Stimulated activated CD8-positive, alpha-beta memory T cell treated with anti-CD3 and anti-CD28 coated beads, Interleukin-7, amount 100 ng/mL, for 1 hour (primary cell): ENCODE data around the gene MAPK4.
"Not testable (repeated sequence)": the region's sequence is repeated elsewhere in the genome, so short reads cannot be mapped to it uniquely, and the experiment has no call there.

Source experiments
- DNase-seq, 2 donors: peaks; one replicate each; pipeline ENCODE4 v3.0.0-alpha.2; 2020; ENCODE audit warnings: low read depth in 2 of 2

The MAPK4 gene

GRCh38 chr18:50680966-50681365 lies 121.1 kb downstream of the MAPK4 start:
- no peak for DNase-seq

DNA sequence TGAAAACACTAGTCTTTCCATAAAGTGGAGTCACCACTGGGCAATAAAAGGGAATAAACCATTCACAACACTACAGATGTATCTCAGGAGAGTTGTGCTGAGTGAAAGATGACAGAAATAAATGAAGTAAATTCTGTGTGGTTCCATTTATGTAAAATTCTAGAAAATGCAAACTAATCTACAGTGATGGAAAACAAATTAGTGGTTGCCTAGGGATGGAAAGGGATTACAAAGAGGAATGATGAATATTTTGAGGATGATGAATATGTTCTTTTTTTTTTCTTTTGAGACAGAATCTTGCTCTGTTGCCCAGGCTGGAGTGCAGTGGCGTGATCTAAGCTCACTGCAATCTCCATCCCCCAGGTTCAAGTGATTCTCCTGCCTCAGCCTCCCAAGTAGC lies 123.0 kb downstream of the MAPK4 start:
- no peak for DNase-seq

GRCh38 chr18:50686409-50686808 lies 126.5 kb downstream of the MAPK4 start:
- no peak for DNase-seq

DNA sequence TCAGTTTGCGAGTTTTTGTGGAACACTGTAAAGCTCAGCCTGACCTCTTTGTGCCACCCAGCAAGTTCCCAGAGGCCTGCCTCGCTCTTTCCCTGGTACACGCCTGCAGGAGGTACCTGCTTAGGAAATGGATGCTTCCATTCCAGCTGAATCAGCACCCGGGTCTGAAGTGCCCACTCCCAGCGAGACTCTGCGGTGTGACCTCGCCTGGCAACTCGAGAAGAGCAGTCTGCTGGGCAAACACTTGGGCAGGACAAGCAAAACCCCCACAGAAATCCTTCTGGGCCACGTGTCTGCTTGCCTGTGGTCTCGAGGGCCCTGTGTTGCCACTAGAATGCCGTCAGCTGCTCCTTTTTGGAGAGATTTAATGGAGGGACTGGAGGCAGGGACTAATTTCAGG lies 127.6 kb downstream of the MAPK4 start:
- DNase-seq: no peak

GRCh38 chr18:50689578-50689977 lies 129.7 kb downstream of the MAPK4 start:
- no peak for DNase-seq

GRCh38 chr18:50694147-50694546 lies 134.3 kb downstream of the MAPK4 start:
- no peak for DNase-seq

DNA sequence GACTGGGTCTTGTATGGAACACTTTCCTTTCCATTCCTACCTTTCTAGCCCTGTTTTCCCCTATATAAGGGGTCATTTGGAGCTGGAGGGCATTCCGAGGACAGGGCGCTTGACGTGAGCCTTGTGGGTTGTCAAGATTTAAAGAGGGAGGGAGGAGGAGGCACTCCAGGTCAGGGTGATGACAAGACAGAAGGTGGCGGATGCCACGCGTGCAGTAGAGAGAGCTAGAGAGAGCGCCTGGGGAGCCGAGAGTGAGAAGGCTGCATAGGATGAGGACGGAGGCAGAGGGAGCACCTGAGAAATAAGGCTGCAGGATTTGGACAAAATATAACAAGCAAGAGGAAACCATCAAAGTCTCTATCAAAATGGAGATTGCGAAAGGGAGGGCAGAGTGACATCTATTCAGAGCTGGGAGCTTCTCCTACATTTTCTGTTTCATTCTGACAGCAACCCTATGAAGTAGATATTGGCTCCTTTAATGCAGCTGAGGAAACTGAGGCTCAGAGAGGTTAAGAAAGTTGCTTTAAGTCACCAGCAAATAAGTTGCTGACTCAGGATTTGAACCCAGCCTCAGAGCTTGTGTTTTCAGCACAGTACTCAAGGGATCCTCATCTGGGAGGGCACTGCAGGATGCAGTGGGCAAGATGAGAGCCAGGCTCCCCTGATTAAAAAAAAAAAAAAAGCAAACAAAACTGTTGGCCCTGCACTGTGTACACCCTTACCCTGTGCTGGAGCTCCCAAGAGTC lies 135.7 kb downstream of the MAPK4 start:
- no peak for DNase-seq

DNA sequence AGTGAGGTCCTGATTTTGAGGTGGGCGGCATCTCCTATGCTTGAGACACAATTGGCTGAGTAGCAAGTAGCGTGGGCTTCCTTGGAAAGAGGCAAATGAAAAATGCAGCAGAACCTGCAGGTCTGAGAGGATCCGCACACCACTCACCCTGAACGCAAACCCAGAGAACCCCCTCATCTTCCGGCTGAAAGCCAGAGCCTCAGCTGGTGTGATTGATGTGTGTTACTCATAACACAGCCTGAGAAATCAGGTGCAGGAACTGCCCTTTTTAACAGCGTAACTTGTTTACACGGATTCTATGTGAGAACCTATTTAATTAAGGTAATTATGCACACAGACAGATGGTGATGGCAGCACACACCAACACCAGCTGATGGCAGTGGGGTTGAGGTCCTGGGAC lies 136.5 kb downstream of the MAPK4 start:
- no peak for DNase-seq

DNA sequence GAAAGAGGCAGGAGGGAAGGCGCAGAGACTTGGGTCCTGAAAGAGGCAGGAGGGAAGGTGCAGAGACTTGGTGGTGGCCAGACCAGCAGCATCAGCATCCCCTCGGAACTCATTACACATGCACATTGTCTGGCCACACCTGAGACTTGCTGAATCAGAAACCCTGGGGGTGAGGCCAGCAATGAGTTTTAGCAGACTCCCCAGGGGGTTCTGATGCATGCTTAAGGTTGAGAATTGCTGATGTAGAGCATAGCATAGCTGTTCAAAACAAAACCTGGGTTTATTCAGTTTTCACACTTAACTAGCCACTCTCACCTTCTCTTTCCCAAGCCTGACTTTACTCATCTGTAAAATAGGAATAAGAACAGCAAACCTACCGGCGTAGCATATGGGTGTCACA lies 137.0 kb downstream of the MAPK4 start:
- DNase-seq: no peak

- no peak for DNase-seq
Observed at GRCh38 chr18:50697509-50697908, 137.6 kb downstream of the MAPK4 start.

- no peak for DNase-seq
Observed at GRCh38 chr18:50700245-50701165, 140.6 kb downstream of the MAPK4 start.

DNA sequence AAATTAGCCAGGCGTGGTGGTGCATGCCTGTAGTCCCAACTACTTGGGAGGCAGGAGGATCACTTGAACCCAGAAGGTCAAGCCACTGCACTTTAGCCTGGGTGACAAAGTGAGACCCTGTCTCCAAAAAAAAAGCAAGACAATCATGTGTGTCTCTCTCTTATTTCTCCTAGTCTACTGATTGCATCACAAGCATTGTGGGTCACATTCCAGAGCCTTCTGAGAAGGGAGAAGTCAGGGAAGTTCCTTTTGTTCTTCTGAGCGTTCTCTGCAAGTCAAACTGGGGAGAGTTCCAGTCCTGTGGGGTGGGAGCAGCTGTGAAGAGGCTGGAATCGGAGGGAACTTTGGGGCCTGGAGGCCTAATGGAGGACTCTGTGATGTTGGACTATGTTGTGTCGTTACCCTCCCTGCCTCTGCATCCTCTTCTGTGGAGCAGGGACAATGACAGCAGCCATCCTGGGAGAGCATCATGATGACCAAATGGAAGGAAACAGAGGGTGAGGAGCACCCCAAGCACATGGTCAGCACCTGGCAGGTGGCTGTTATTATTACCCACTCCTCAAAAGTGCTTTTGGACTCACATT lies 144.6 kb downstream of the MAPK4 start:
- DNase-seq: no peak

DNA sequence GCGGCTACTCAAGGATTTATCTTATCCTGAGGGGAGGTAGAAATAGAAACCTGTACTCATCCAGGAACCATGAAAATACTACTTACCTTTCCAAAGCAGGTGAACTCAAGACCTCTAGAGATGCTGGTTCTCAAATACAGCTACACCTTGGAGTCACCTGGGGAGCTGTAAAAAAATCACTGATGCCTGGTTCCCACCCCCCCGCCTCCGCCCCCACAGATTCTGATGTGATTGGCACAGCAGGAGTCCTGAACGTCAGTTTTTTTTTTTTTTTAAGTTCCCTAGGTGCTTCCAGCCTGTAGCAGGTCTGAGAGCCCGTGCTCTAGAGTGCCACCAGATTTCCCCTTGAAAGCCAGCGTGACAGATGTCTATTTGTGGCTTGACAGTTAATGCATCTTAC lies 146.3 kb downstream of the MAPK4 start:
- no peak for DNase-seq

DNA sequence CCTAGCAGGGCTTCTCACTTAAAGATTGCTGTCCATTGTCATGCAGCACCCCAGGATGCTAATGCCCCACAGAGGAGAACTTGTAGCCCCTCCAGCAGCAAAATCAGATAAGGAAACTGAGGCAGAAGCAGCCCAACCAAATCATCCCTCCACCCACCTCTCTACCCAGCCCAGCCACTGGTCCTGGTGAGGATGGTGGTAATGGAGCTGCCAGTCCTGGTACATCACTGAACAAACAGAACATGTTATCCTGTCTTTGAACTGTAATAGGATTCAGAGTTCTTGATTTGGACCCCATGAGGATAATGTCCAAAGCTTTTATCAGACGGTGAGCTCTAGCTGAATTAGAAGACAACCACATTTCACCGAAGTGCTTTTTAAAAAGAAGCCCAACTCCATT lies 146.8 kb downstream of the MAPK4 start:
- DNase-seq: no peak

GRCh38 chr18:50707297-50707696 lies 147.4 kb downstream of the MAPK4 start:
- not testable (repeated sequence) for DNase-seq

- DNase-seq: no peak
Observed at GRCh38 chr18:50707855-50708469, 148.1 kb downstream of the MAPK4 start.

DNA sequence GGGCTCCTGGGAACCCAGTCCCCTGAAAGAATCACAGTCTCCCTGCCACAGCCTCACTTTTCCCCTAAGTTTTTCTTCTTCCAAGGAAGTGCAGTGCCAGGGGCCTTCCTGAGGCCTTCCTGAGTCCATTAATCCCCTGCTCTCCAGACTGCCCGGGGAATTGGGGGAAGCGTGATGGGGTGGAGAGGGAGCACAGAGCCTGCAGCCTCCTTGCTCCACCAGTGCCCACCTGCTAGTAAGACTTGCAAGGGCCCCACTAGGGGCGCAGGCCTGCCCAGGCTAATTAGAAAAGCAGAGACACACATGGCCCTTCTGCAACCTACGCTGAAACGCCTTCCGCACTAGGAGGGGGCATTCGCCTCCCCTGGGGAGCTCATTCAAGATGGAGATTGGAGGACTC lies 149.3 kb downstream of the MAPK4 start:
- DNase-seq: no peak

- DNase-seq: no peak
Observed at GRCh38 chr18:50711386-50711785, 151.5 kb downstream of the MAPK4 start.

DNA sequence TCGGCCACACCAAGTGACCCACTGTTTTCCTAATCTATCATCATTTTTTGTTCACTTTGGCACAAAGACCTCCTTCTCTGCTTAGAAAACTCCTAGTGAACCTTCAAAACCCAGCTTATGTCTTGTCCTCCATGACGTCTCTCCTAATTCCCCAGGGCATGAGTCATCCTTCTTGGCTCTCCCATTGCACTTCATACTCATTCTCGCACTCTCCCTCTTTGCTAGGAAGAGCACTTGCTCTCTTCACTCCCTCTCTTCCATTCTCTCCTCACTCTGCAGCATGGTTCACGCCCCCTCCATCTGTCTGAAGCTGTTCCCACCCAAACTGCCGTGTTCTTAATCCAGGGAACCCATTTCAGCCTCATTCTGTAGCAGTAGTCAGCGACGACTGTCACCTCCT lies 156.0 kb downstream of the MAPK4 start:
- no peak for DNase-seq

GRCh38 chr18:50716902-50717301 lies 157.0 kb downstream of the MAPK4 start:
- DNase-seq: no peak

- no peak for DNase-seq
Observed at GRCh38 chr18:50717563-50717962, 157.7 kb downstream of the MAPK4 start.
